ENCODE measurements around the gene PGAP2.
"Not testable (repeated sequence)": the region's sequence is repeated elsewhere in the genome, so short reads cannot be mapped to it uniquely, and the experiment has no call there.

PGAP2 gene

GRCh38 chr11:3808861-3809623 is 682 bp downstream of the PGAP2 start:
- no peak for DNase-seq

- DNase-seq, result no peak
These were observed 1.2 kb downstream of the PGAP2 start for GRCh38 chr11:3809624-3809928.

GRCh38 chr11:3810446-3810845 is 2.1 kb downstream of the PGAP2 start:
- DNase-seq, result no peak

GRCh38 chr11:3810951-3811350 is 2.6 kb downstream of the PGAP2 start:
- no peak for DNase-seq

- DNase-seq, result not testable (repeated sequence)
These were observed 6.5 kb downstream of the PGAP2 start for GRCh38 chr11:3814832-3815231.

GRCh38 chr11:3815845-3816244 is 7.5 kb downstream of the PGAP2 start:
- DNase-seq, result no peak

GRCh38 chr11:3816673-3817072 is 8.3 kb downstream of the PGAP2 start:
- no peak for DNase-seq

- DNase-seq, result no peak
These were observed 8.9 kb downstream of the PGAP2 start for GRCh38 chr11:3817181-3817800.

GRCh38 chr11:3820971-3821370 is 12.6 kb downstream of the PGAP2 start:
- DNase-seq, result no peak

GRCh38 chr11:3822312-3822711 is 14.0 kb downstream of the PGAP2 start:
- no peak for DNase-seq

- DNase-seq, result no peak
These were observed 14.9 kb downstream of the PGAP2 start for GRCh38 chr11:3823303-3823702.

- no peak for DNase-seq
These were observed 15.6 kb downstream of the PGAP2 start for GRCh38 chr11:3823762-3824506.

- no peak for DNase-seq
These were observed 16.5 kb downstream of the PGAP2 start for GRCh38 chr11:3824714-3825472.

- DNase-seq, result no peak
These were observed 17.3 kb downstream of the PGAP2 start for GRCh38 chr11:3825473-3826154.

GRCh38 chr11:3826721-3827120 is 18.4 kb downstream of the PGAP2 start:
- DNase-seq, result no peak

- DNase-seq, result no peak
These were observed 19.2 kb downstream of the PGAP2 start for GRCh38 chr11:3827434-3828186.

GRCh38 chr11:3830088-3830487 is 21.7 kb downstream of the PGAP2 start:
- DNase-seq, result no peak

- DNase-seq, result no peak
These were observed 22.4 kb downstream of the PGAP2 start for GRCh38 chr11:3830730-3831129.

GRCh38 chr11:3831378-3832239 is 23.2 kb downstream of the PGAP2 start:
- no peak for DNase-seq

GRCh38 chr11:3832816-3833215 is 24.5 kb downstream of the PGAP2 start:
- no peak for DNase-seq

GRCh38 chr11:3833449-3833848 is 25.1 kb downstream of the PGAP2 start:
- DNase-seq, result no peak
